ENCODE data around the gene NDUFA11. TPM values are rescaled to one million over a fixed set of nuclear protein-coding genes. Genes with fewer than 3 reads are reported as not detected.

Gene NDUFA11
- total RNA-seq, 1 experiment from 2014 or later: 169 TPM

DNA sequence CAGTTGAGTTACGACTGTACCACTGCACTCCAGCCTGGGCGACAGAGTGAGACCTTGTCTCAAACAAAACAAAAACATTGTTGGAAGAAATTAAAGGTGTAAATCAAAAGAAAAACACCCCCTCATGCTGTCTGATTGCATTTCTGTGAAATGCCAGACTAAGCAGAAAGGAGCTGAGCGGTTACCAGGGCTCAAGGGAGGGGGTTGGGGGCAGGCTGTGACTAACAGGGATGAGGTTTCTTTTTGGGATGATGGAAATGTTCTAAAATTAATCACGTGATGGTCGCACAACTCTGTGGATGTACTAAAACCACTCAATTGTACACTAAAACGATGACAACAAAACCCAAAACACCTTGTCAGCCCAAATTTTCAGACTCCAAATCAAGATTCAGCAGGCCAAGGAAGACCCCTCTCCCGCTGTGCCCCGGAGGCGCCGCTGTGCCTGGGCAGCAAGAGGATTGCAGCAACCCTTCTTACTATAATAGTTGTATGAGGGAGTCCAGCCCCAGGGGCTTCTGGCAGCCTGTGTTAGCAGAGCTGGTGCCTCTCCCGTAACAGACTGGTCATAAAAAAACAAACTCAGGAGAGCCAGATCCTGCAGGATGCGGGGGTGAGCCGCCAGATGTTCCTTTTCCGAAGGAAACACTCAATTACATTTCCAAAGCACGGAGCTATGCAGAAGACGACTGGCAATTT, 31.3 kb upstream of the NDUFA11 start:
- Histone ChIP-seq H3K9me3 (ENCODE audit: insufficient read depth, low read depth) (no peaks in the 10 kb centered on the region), H3K27ac (no peak overlapping the region), H3K9me2 (ENCODE audit: insufficient read depth) (no peaks in the 10 kb centered on the region), H3K27me3 (ENCODE audit: insufficient read depth, low read depth) (no peaks in the 10 kb centered on the region), H2AFZ (no peak overlapping the region), H3F3A (ENCODE audit: insufficient read depth, low read depth) (no peaks in the 10 kb centered on the region), H4K20me1 (ENCODE audit: insufficient read depth) (no peaks in the 10 kb centered on the region; the same call in 1 of the 2 replicates), H3K4me2 (no peak overlapping the region), H3K79me2 (ENCODE audit: low read depth) (no peaks in the 10 kb centered on the region), H3K36me3 (ENCODE audit: low read depth) (no peaks in the 10 kb centered on the region), H3K4me1 (replicated peaks; ENCODE audit: insufficient read depth) (no peaks in the 10 kb centered on the region), H3K4me3 (no peak overlapping the region)
- intact Hi-C loops (cut with micrococcal nuclease; ENCODE audit: unreplicated experiment): no loop called here
- POLR2A ChIA-PET (ENCODE audit: unreplicated experiment): no interaction called here
- DNase-seq: no peak
- no peak for TF ChIP-seq EZH2 (IDR thresholded peaks at IDR 0.05; ENCODE audit: low read depth)
- TF ChIP-seq, protein P1, sequence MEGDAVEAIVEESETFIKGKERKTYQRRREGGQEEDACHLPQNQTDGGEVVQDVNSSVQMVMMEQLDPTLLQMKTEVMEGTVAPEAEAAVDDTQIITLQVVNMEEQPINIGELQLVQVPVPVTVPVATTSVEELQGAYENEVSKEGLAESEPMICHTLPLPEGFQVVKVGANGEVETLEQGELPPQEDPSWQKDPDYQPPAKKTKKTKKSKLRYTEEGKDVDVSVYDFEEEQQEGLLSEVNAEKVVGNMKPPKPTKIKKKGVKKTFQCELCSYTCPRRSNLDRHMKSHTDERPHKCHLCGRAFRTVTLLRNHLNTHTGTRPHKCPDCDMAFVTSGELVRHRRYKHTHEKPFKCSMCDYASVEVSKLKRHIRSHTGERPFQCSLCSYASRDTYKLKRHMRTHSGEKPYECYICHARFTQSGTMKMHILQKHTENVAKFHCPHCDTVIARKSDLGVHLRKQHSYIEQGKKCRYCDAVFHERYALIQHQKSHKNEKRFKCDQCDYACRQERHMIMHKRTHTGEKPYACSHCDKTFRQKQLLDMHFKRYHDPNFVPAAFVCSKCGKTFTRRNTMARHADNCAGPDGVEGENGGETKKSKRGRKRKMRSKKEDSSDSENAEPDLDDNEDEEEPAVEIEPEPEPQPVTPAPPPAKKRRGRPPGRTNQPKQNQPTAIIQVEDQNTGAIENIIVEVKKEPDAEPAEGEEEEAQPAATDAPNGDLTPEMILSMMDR (conservative IDR thresholded peaks at IDR 0.05): no peak
- CTCF ChIA-PET: no interaction called here
- no TSS peak for BruUV-seq (replicated peaks)

DNA sequence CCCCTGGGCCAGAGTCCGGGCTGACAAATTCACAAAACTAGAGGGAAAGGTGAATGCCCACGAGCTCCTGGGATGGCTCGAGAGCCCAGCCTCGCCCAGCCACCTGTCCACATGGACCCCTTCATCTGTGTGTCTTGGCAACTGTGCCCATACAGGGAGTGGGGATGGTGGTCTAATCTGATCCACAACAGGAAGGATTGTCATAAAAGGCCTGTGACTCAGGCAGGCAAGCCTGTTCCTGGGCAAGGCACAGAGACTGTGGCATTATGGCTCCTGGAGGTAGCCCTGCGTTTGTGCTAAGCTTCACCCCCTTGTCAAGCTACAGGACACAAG, 30.4 kb upstream of the NDUFA11 start:
- H4K20me1 ChIP-seq (ENCODE audit: insufficient read depth): no peaks in the 10 kb centered on the region; the same call in 1 of the 2 replicates

DNA sequence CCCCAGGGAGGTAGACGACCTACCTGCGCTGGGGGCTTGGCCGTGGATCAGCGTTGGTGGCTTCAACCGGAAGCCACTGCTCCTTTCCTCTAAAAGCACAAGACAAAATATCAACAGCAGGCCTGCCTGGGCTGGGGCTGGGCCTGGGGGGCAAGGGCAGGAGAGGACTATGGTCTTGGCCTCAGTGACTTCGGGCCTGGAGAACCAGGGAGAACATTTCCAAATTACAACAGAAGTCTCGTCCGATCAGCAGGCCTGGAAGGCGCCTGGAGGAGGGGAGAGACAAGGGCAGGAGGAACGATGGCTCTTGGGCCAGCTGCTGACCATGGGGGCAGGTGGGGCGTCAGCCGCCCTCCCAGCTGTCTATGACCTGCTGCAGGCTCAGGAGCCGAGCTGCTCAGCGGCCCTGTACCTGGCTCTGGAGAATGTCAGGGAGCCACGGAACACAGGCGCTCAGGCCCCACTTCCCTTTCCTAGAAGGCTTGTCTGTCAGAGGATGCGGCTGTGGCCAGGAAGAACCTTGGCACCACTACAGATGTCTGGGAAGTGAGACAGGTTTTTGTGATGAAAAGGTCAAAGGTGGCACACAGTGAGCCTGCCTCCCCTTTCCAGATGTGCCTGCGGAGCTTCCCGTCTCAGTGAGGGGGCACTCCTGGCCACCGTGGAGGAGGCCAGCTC, 29.9 kb upstream of the NDUFA11 start:
- H3K9me3 ChIP-seq (ENCODE audit: insufficient read depth, low read depth): no peaks in the 10 kb centered on the region
- H4K20me1 ChIP-seq (ENCODE audit: insufficient read depth): no peaks in the 10 kb centered on the region; the same call in 1 of the 2 replicates
- H3K9me2 ChIP-seq (ENCODE audit: insufficient read depth): no peaks in the 10 kb centered on the region
- no peak for DNase-seq
- no peak overlapping the region for H2AFZ ChIP-seq
- no peak overlapping the region for H3K27ac ChIP-seq
- TF ChIP-seq EZH2 (IDR thresholded peaks at IDR 0.05; ENCODE audit: low read depth): no peak
- TF ChIP-seq, protein P1 (conservative IDR thresholded peaks at IDR 0.05): no peak
- intact Hi-C loops (cut with micrococcal nuclease; ENCODE audit: unreplicated experiment): no loop called here
- no peak overlapping the region for H3K4me3 ChIP-seq
- H3K4me1 ChIP-seq (replicated peaks; ENCODE audit: insufficient read depth): no peaks in the 10 kb centered on the region
- H3K4me2 ChIP-seq: no peak overlapping the region
- no peaks in the 10 kb centered on the region for H3F3A ChIP-seq (ENCODE audit: insufficient read depth, low read depth)
- no peaks in the 10 kb centered on the region for H3K79me2 ChIP-seq (ENCODE audit: low read depth)
- no TSS peak for BruUV-seq (replicated peaks)
- no peaks in the 10 kb centered on the region for H3K27me3 ChIP-seq (ENCODE audit: insufficient read depth, low read depth)
- ChIA-PET CTCF (no interaction called here), POLR2A (ENCODE audit: unreplicated experiment) (no interaction called here)
- H3K36me3 ChIP-seq (ENCODE audit: low read depth): no peaks in the 10 kb centered on the region

More for the DNA sequence above, 30.4 kb upstream of the NDUFA11 start:
- ChIA-PET CTCF (no interaction called here), POLR2A (ENCODE audit: unreplicated experiment) (no interaction called here)
- no peak for DNase-seq
- Histone ChIP-seq H3F3A (ENCODE audit: insufficient read depth, low read depth) (no peaks in the 10 kb centered on the region), H3K9me2 (ENCODE audit: insufficient read depth) (no peaks in the 10 kb centered on the region), H3K4me3 (no peak overlapping the region), H3K79me2 (ENCODE audit: low read depth) (no peaks in the 10 kb centered on the region), H3K27me3 (ENCODE audit: insufficient read depth, low read depth) (no peaks in the 10 kb centered on the region), H3K36me3 (ENCODE audit: low read depth) (no peaks in the 10 kb centered on the region), H3K4me2 (no peak overlapping the region), H3K27ac (no peak overlapping the region), H3K9me3 (ENCODE audit: insufficient read depth, low read depth) (no peaks in the 10 kb centered on the region), H3K4me1 (replicated peaks; ENCODE audit: insufficient read depth) (no peaks in the 10 kb centered on the region), H2AFZ (no peak overlapping the region)
- TF ChIP-seq, protein P1 (conservative IDR thresholded peaks at IDR 0.05): no peak
- no peak for TF ChIP-seq EZH2 (IDR thresholded peaks at IDR 0.05; ENCODE audit: low read depth)
- BruUV-seq (replicated peaks): no TSS peak
- intact Hi-C loops (cut with micrococcal nuclease; ENCODE audit: unreplicated experiment): no loop called here

Measured in PC-9 (cell line).